H1 (cell line): ENCODE data around the gene KCNJ5. TPM values are rescaled to one million over a fixed set of nuclear protein-coding genes. Genes with fewer than 3 reads are reported as not detected.

Experiments
- CTCF ChIA-PET: fragments of 300-600 bp; sonication (Branson Sonifier 250); formaldehyde crosslinking; loops from one replicate; lab custom pipeline; 2021; ENCODE audit not compliant: partially characterized antibody; lab: Charles Lee
- POLR2A ChIA-PET: fragments of 300-600 bp; sonication (Branson Sonifier 250); formaldehyde crosslinking; loops from one replicate; lab custom pipeline; 2021; ENCODE audit warnings: inconsistent platforms; ENCODE audit not compliant: partially characterized antibody; lab: Charles Lee
- DNase-seq, 2 experiments: peaks; one replicate each; pipeline versions ENCODE4 v3.0.0 to v3.0.0-alpha.2; 2010 to 2022; ENCODE audit warnings: low spot score in 2 of 2, low read depth in 1 of 2, mixed read lengths in 1 of 2
- FAIRE-seq: peaks from 2 replicates; lab custom pipeline; 2011; peaks lifted over from hg19 to GRCh38; lab: Jason Lieb, UNC
- H2AFZ ChIP-seq: 2 replicates; pipeline ENCODE4 v1.8.1; 2012; ENCODE audit warnings: low read length, inconsistent platforms
- H2AK5ac ChIP-seq: 2 replicates; pipeline ENCODE4 v1.6.1; 2013; ENCODE audit warnings: low read depth, low read length
- H2BK120ac ChIP-seq: replicated peaks from 2 replicates; pipeline ENCODE3; 2013; ENCODE audit warnings: low read depth, low read length, inconsistent platforms
- H2BK12ac ChIP-seq: 2 replicates; pipeline ENCODE4 v1.6.1; 2013; ENCODE audit warnings: low read depth, low read length
- H2BK15ac ChIP-seq: 2 replicates; pipeline ENCODE4 v1.6.1; 2013; ENCODE audit warnings: low read length
- H2BK20ac ChIP-seq: 2 replicates; pipeline ENCODE4 v1.6.1; 2013; ENCODE audit warnings: low read length
- H2BK5ac ChIP-seq: 2 replicates; pipeline ENCODE4 v1.6.1; 2013; ENCODE audit warnings: low read depth, low read length
- H3K14ac ChIP-seq: 2 replicates; pipeline ENCODE4 v1.6.1; 2013; ENCODE audit warnings: inconsistent platforms; ENCODE audit not compliant: insufficient read length
- H3K18ac ChIP-seq: 2 replicates; pipeline ENCODE4 v1.6.1; 2013; ENCODE audit warnings: low read length; ENCODE audit errors: extremely low read depth
- H3K23ac ChIP-seq: 2 replicates; pipeline ENCODE4 v1.6.1; 2013; ENCODE audit warnings: inconsistent platforms; ENCODE audit not compliant: insufficient read length
- H3K23me2 ChIP-seq: 2 replicates; pipeline ENCODE4 v1.6.1; 2013; ENCODE audit warnings: low read depth, low read length
- H3K27ac ChIP-seq: 2 replicates; pipeline ENCODE4 v1.6.1; 2011; ENCODE audit warnings: low read depth, low read length, inconsistent platforms
- H3K27me3 ChIP-seq, 4 experiments: replicated peaks in 1 of 4; 1 replicate in 1 of 4; 2 replicates in 3 of 4; pipeline versions ENCODE4 v1.6.1 to v1.8.1; 2011 to 2013; ENCODE audit warnings: low read length in 3 of 4, mild to moderate bottlenecking in 3 of 4, inconsistent platforms in 2 of 4, mixed read lengths in 2 of 4, moderate library complexity in 1 of 4; ENCODE audit not compliant: control insufficient read depth in 3 of 4, insufficient read depth in 3 of 4; ENCODE audit errors: extremely low read depth in 1 of 4
- H3K36me3 ChIP-seq, 4 experiments: 2 replicates each; pipeline versions ENCODE4 v1.6.1 to v1.8.1; 2011 to 2013; ENCODE audit warnings: mild to moderate bottlenecking in 4 of 4, low read length in 3 of 4, moderate library complexity in 2 of 4, control low read depth in 1 of 4, inconsistent platforms in 1 of 4; ENCODE audit not compliant: insufficient read depth in 4 of 4, control insufficient read depth in 2 of 4
- H3K4ac ChIP-seq: replicated peaks from 2 replicates; pipeline ENCODE3; 2013; ENCODE audit warnings: low read length, low read depth, mixed read lengths, inconsistent platforms; ENCODE audit not compliant: insufficient read length
- H3K4me1 ChIP-seq, 4 experiments: replicated peaks in 1 of 4; 1 replicate in 1 of 4; 2 replicates in 3 of 4; pipeline versions ENCODE4 v1.6.1 to v1.8.1; 2011 to 2013; ENCODE audit warnings: low read length in 3 of 4, inconsistent platforms in 2 of 4, mixed read lengths in 1 of 4; ENCODE audit not compliant: insufficient read depth in 4 of 4, control insufficient read depth in 3 of 4
- H3K4me2 ChIP-seq, 2 experiments: 2 replicates each; pipeline versions ENCODE4 v1.6.1 to v1.8.1; 2011 to 2013; ENCODE audit warnings: low read depth in 2 of 2, low read length in 2 of 2, control low read depth in 1 of 2, inconsistent platforms in 1 of 2, mild to moderate bottlenecking in 1 of 2; ENCODE audit not compliant: insufficient read depth in 1 of 2
- H3K4me3 ChIP-seq, 4 experiments: fragments of 200-600, 300-600 bp in 1 of 4; sonication (generic), shearing (Covaris generic), sonication (Bioruptor Twin) in 1 of 4; 2 replicates each; pipeline versions ENCODE4 v1.5.1 to v1.8.1; 2011 to 2016; ENCODE audit warnings: low read length in 4 of 4, low read depth in 3 of 4, control low read depth in 2 of 4, inconsistent platforms in 2 of 4, mild to moderate bottlenecking in 2 of 4, mixed read lengths in 1 of 4, moderate library complexity in 1 of 4; ENCODE audit not compliant: insufficient read depth in 2 of 4; ENCODE audit errors: extremely low read depth in 1 of 4
- H3K56ac ChIP-seq: replicated peaks from 2 replicates; pipeline ENCODE3; 2013; ENCODE audit warnings: low read depth, mild to moderate bottlenecking, mixed read lengths, low read length, inconsistent platforms; ENCODE audit not compliant: insufficient read length
- H3K79me1 ChIP-seq: 2 replicates; pipeline ENCODE4 v1.6.1; 2013; ENCODE audit warnings: low read depth, low read length, control low read depth
- H3K79me2 ChIP-seq, 2 experiments: 2 replicates each; pipeline versions ENCODE4 v1.6.1 to v1.8.1; 2012 to 2013; ENCODE audit warnings: low read length in 2 of 2, mild to moderate bottlenecking in 2 of 2, inconsistent platforms in 1 of 2; ENCODE audit not compliant: insufficient read depth in 2 of 2, control insufficient read depth in 1 of 2
- H3K9ac ChIP-seq, 4 experiments: replicated peaks in 1 of 4; 1 replicate in 1 of 4; 2 replicates in 3 of 4; pipeline versions ENCODE4 v1.6.1 to v1.8.1; 2011 to 2013; ENCODE audit warnings: low read depth in 3 of 4, low read length in 3 of 4, control low read depth in 2 of 4, mild to moderate bottlenecking in 2 of 4, moderate library complexity in 2 of 4, inconsistent platforms in 1 of 4; ENCODE audit errors: extremely low read depth in 1 of 4
- H3K9me3 ChIP-seq, 2 experiments: 2 replicates each; pipeline versions ENCODE4 v1.6.1 to v1.8.1; 2012 to 2013; ENCODE audit warnings: mild to moderate bottlenecking in 2 of 2, moderate library complexity in 2 of 2, control low read depth in 1 of 2, inconsistent platforms in 1 of 2, low read depth in 1 of 2, low read length in 1 of 2, mixed read lengths in 1 of 2; ENCODE audit not compliant: insufficient read depth in 2 of 2
- H4K20me1 ChIP-seq, 2 experiments: replicated peaks in 1 of 2; 2 replicates each; pipeline versions ENCODE3 to v1.8.1; 2011 to 2013; ENCODE audit warnings: inconsistent platforms in 2 of 2, low read length in 2 of 2, mild to moderate bottlenecking in 1 of 2; ENCODE audit not compliant: insufficient read depth in 2 of 2, control insufficient read depth in 1 of 2
- H4K5ac ChIP-seq: 2 replicates; pipeline ENCODE4 v1.6.1; 2013; ENCODE audit warnings: low read length, low read depth, mixed read lengths, inconsistent platforms; ENCODE audit not compliant: insufficient read length
- H4K8ac ChIP-seq: 2 replicates; pipeline ENCODE4 v1.8.0; 2013; ENCODE audit warnings: mild to moderate bottlenecking, moderate library complexity, low read length, inconsistent platforms; ENCODE audit not compliant: insufficient read depth; ENCODE audit errors: extremely low read depth
- H4K91ac ChIP-seq: replicated peaks from 2 replicates; pipeline ENCODE3; 2013; ENCODE audit warnings: low read length, mixed read lengths, inconsistent platforms; ENCODE audit not compliant: insufficient read length
- ATF3 ChIP-seq: IDR thresholded peaks from 2 replicates; pipeline ENCODE4 v1.6.1; 2011; ENCODE audit warnings: low read depth, mild to moderate bottlenecking, low read length; ENCODE audit not compliant: insufficient read depth
- BACH1 ChIP-seq: IDR thresholded peaks from 2 replicates; pipeline ENCODE4 v1.6.1; 2012; ENCODE audit warnings: low read length, improper control_type of control experiment
- CBX8 ChIP-seq: fragments of 300-800, 300-1000 bp; sonication (generic); IDR thresholded peaks from 2 replicates; pipeline ENCODE4 v1.7.1; 2016; ENCODE audit warnings: low read depth, low read length, borderline replicate concordance
- CHD1 ChIP-seq: IDR thresholded peaks from 2 replicates; pipeline ENCODE4 v1.6.1; 2012; ENCODE audit warnings: low read depth, low read length, improper control_type of control experiment
- FOSL1 ChIP-seq: IDR thresholded peaks from 2 replicates; pipeline ENCODE4 v1.6.1; 2011; ENCODE audit warnings: mild to moderate bottlenecking, low read depth, low read length, moderate library complexity; ENCODE audit not compliant: insufficient read depth
- MAFK ChIP-seq: IDR thresholded peaks from 2 replicates; pipeline ENCODE4 v1.6.1; 2012; ENCODE audit warnings: low read depth, mild to moderate bottlenecking, improper control_type of control experiment, low read length
- MAX ChIP-seq: IDR thresholded peaks from 2 replicates; pipeline ENCODE4 v1.6.1; 2012; ENCODE audit warnings: inconsistent platforms
- NANOG ChIP-seq: IDR thresholded peaks from 2 replicates; pipeline ENCODE4 v1.6.1; 2011; ENCODE audit warnings: low read length, low read depth, mild to moderate bottlenecking, inconsistent platforms; ENCODE audit not compliant: insufficient read depth, poor library complexity, severe bottlenecking
- NRF1 ChIP-seq: IDR thresholded peaks from 2 replicates; pipeline ENCODE4 v1.6.1; 2011; ENCODE audit warnings: mild to moderate bottlenecking, low read depth, low read length, improper control_type of control experiment
- PHF8 ChIP-seq: fragments of 200-600 bp; sonication (generic); conservative IDR thresholded peaks from 2 replicates; pipeline ENCODE4 v1.7.1; 2012; ENCODE audit warnings: low read depth, mild to moderate bottlenecking, inconsistent platforms, low read length, moderate library complexity
- POU5F1 ChIP-seq: IDR thresholded peaks from 2 replicates; pipeline ENCODE4 v1.6.1; 2011; ENCODE audit warnings: low read depth, mild to moderate bottlenecking, low read length, moderate library complexity
- SP4 ChIP-seq: IDR thresholded peaks from 2 replicates; pipeline ENCODE4 v1.6.1; 2012; ENCODE audit warnings: low read length, inconsistent platforms
- SRF ChIP-seq: IDR thresholded peaks from 2 replicates; pipeline ENCODE4 v1.6.1; 2011; ENCODE audit warnings: mild to moderate bottlenecking, low read depth, low read length, moderate library complexity
- ZNF274 ChIP-seq: IDR thresholded peaks from 2 replicates; pipeline ENCODE4 v1.7.0; 2012; ENCODE audit warnings: low read length, borderline replicate concordance; ENCODE audit errors: extremely low read depth
- WGBS, 2 experiments: shearing (Covaris generic) in 1 of 2; methylation state at CpG; one replicate each; pipeline versions ENCODE4 v1.1.6 to v1.1.7; 2013 to 2015; ENCODE audit warnings: low lambda C conversion rate in 2 of 2, mixed read lengths in 2 of 2, inconsistent platforms in 1 of 2, low coverage in 1 of 2, missing lambda C conversion rate in 1 of 2; ENCODE audit not compliant: insufficient replicate concordance in 2 of 2, insufficient coverage in 1 of 2, insufficient read length in 1 of 2; ENCODE audit errors: extremely low coverage in 1 of 2, missing lambda C conversion rate in 1 of 2; 5-methylcytosine and 5-hydroxymethylcytosine counted together
- polyA plus RNA-seq, 7 experiments: library from polyadenylated mRNA; depleted of rRNA in 3 of 7; stranded (reverse) in 5 of 7; unstranded in 2 of 7; fragments of >200 nt in 5 of 7; fragments of 200-250 nt in 2 of 7; gene quantifications; 1 replicate in 5 of 7; 2 replicates in 1 of 7; 4 replicates in 1 of 7; pipeline versions ENCODE4 v1.2.1 to v1.2.3, GENCODE V29; 2011 to 2013; ENCODE audit warnings: missing spikeins in 2 of 7, mixed read lengths in 2 of 7
- total RNA-seq: library from RNA; stranded (reverse); fragmentation: NEBNext Ultra II Directional; extraction: Animal tissue kit (Norgen Biotek cat#: 25700); gene quantifications from 2 replicates; pipeline ENCODE4 v1.2.1, GENCODE V29; 2021

Gene KCNJ5
- total and polyA plus RNA-seq, 2 of the 8 experiments (the other 6 are each of a cell fraction or from before 2014, with no cell fraction given) = 0.05 TPM; not detected in 1

GRCh38 chr11:128962896-128963295 lies 71.7 kb downstream of the KCNJ5 start:
- Histone ChIP-seq H4K8ac (no peak overlapping the region), H3K56ac (no peak overlapping the region), H3K9ac (no peak overlapping the region), H3K23me2 (no peaks in the 10 kb centered on the region), H3K4me1 (no peaks in the 10 kb centered on the region), H2BK15ac (no peak overlapping the region), H3K23ac (no peak overlapping the region), H3K4me3 (no peak overlapping the region), H2BK12ac (no peak overlapping the region), H3K79me1 (no peaks in the 10 kb centered on the region), H2BK5ac (no peak overlapping the region), H3K27ac (no peak overlapping the region), H3K4me2 (no peak overlapping the region), H3K14ac (no peak overlapping the region), H3K18ac (no peak overlapping the region), H2BK20ac (no peak overlapping the region), H2AK5ac (no peak overlapping the region), H3K4ac (no peak overlapping the region), H2AFZ (no peak overlapping the region), H3K27me3 (no peaks in the 10 kb centered on the region; a peak in 1 of 7 replicates), H3K36me3 (no peaks in the 10 kb centered on the region; a peak in 1 of 8 replicates), H3K9me3 (no peaks in the 10 kb centered on the region), H4K5ac (no peak overlapping the region), H2BK120ac (no peak overlapping the region), H3K79me2 (no peaks in the 10 kb centered on the region), H4K20me1 (no peaks in the 10 kb centered on the region), H4K91ac (no peak overlapping the region)
- ChIA-PET CTCF (interaction anchor here (0.8 to 20.6 kb wide), 5 partner anchors 14 to 74 kb away, joined by 3 to 473 read pairs (median 4); partner anchors contain the start of gene KCNJ5), POLR2A (no interaction called here)
- WGBS, 2 experiments = 87% methylated on average over 5 of the region's 5 CpGs; no CpG with 5 or more reads in 1 of the 2 experiments
- FAIRE-seq (no peak), DNase-seq (no peak)
- TF ChIP-seq CBX8 = no peak
- TF ChIP-seq FOSL1 = no peak
- TF ChIP-seq MAX = no peak
- TF ChIP-seq SP4 = no peak
- TF ChIP-seq NRF1 = no peak
- TF ChIP-seq ZNF274 = no peak
- TF ChIP-seq PHF8 = no peak
- no peak for TF ChIP-seq POU5F1
- no peak for TF ChIP-seq MAFK
- TF ChIP-seq CHD1 = no peak
- no peak for TF ChIP-seq NANOG
- TF ChIP-seq SRF = no peak
- no peak for TF ChIP-seq ATF3
- no peak for TF ChIP-seq BACH1
